ENCODE measurements around the gene F8A3.
A peak's percentile ranks its signal among the peaks of the same experiment; 100 is the strongest.
"Not testable (repeated sequence)": the region's sequence is repeated elsewhere in the genome, so short reads cannot be mapped to it uniquely, and the experiment has no call there.

Gene F8A3

GRCh38 chrX:155458471-155458870 is at the start of gene F8A3:
Gene F8A3, minus strand, starts transcription at chrX:155458620. Its CDS starts 20 bp downstream, at chrX:155458600.
- DNase-seq, result not testable (repeated sequence)

DNA sequence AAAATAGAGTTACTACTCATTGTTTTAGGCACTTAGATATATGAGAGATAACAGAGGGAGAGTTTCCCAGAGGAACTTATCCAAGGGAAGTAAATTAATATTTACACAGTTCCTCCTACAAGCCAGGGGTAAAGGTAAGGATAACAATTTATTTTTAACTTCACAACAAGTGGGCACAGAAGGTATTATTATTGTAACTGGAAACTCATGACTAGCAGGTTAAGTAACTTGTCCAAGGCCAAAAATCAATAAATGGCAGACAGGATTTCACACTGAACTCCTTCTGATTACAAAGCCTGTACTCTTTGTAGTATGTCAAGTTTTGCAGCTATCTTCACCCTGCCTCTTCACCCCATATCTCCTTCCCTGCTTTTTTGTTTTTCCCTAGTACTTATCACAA is 46.9 kb upstream of the F8A3 start:
- no peak for DNase-seq

DNA sequence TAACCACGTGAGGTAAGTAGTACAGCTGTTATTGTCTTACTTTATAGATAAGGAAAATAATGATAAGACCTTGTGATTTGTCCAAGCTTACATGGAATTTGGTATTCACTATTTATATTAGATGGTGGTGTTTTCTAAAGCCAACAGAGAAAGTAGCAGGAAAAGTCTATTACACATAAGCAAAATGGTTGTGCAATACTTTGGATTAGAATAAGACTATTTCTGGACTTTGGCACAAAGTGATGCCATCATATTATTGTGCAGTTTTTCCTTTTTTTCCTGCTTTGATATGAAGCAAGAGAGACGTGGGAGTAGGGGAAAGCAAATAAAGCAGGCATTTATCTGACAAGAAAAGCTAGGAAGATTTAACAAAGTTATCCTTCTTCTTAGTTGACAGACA is 36.7 kb upstream of the F8A3 start:
- DNase-seq, result not testable (repeated sequence)

- DNase-seq, result not testable (repeated sequence)
These were observed 33.0 kb upstream of the F8A3 start for GRCh38 chrX:155491421-155491820.

DNA sequence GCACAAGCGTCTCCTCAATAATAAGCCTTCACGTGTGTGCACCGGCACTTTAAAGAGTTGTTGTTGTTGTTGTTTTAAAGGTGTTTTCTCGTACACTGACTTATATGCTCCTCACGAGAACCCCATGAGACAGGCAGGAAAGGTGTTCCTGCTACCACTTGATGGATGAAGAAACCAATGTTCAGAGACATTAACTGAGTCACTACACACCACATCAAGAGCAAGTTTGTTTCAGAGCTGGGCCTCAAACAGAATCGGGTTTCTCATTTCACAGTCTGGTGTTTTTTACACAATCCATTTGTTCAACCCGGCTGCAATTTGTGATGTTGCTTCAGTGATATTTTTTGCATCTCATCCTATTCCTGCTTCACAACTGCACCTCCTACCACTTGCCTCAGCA is 18.7 kb upstream of the F8A3 start:
- DNase-seq, result not testable (repeated sequence)

DNA sequence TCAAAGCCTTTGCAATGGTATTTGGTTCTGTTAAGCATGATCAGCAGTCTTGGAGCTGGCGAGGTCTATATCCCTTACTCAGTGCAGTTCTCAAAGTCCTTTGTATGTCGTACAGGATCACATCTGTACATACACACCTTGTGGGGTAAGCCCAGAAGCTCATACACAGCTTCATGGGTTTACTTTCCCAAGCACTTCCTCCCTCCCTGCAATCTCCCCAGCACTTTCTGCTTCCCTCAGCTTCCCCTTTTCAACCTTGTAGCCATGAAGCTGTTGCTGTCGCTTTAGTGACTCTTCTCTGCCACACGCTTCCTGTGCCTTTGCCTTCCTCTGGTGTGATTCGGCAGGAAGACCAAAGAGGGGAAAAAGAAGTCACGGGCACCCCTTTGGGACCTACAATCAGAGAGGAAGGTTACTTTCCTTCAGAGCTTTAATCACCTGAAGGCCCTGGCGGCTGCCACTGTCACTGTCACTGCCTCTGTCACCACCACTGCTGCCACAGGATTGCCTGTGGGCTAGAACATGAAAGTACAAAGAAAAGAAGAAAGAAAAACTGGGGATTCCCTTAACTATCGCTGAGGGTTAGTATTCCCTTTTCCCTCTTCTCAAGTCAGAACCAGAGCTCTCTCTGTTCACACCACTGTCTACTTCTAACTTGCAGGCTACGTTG is 8.0 kb upstream of the F8A3 start:
- not testable (repeated sequence) for DNase-seq

- DNase-seq, result not testable (repeated sequence)
These were observed 2.1 kb upstream of the F8A3 start for GRCh38 chrX:155460501-155460900.

GRCh38 chrX:155457761-155458447 is 516 bp downstream of the F8A3 start:
- DNase-seq, result not testable (repeated sequence)

- no peak for DNase-seq
These were observed 17.3 kb downstream of the F8A3 start for GRCh38 chrX:155441097-155441496.

DNA sequence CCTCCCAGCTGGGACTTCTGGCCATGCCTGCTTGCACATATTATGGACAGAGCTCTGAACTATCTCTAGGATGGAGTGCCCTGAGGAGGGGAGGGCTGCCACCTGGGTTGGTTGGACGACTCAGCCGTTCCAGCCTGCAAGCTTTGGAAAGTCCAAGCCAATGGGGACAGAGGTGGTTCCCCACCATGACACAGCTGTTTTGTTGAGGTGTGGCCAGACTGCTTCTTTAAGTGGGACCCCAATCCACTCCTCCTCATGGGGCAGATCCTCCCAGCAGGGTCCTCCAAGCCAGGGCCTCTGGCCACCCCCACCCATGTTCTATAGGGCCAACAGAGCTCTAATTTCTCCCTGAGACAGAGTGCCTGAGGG is 22.7 kb downstream of the F8A3 start:
- peak; percentile 9 for DNase-seq

GRCh38 chrX:155434906-155435743 is 23.3 kb downstream of the F8A3 start:
- peak; percentile 90 for DNase-seq

DNA sequence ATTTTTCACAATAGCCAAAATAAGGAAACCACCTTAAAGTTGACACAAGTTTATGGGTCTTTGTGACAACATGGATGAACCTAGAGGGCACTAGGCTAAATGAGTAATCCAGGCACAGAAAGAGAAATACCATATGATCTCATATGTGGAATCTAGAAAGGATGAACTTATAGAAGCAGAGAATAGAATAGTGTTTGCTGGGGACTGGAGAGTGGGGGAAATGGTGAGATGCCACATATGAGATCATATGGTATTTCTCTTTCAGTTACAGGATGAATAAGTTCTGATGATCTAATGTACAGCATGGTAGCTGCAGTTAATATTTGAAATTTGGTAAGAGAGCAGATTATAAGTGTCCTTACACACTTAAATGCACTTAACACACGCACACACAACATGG is 40.7 kb downstream of the F8A3 start:
- no peak for DNase-seq

Data from hematopoietic multipotent progenitor cell treated with erythropoietin and hydrocortisone succinate and interleukin-3 and kit ligand, for 6 days (in vitro differentiated cells).